B cell (primary cell): ENCODE data around the gene UAP1L1. TPM values are rescaled to one million over a fixed set of nuclear protein-coding genes. Genes with fewer than 3 reads are reported as not detected.

Experiments used
- ATAC-seq: fragments of 200-7000 bp; cut with Tn5 transposase; one replicate; pipeline ENCODE4 v1.10.0; 2021; ENCODE audit warnings: low read depth, mild to moderate bottlenecking, moderate number of reproducible peaks, moderate library complexity
- CTCF ChIA-PET: fragments of 350-600 bp; sonication (Branson Sonifier 250); formaldehyde crosslinking; loops from one replicate; lab custom pipeline; 2021; ENCODE audit warnings: antibody characterized with exemption, inconsistent platforms; lab: Charles Lee
- POLR2A ChIA-PET: fragments of 350-600 bp; sonication (Branson Sonifier 250); formaldehyde crosslinking; loops from one replicate; lab custom pipeline; 2021; ENCODE audit warnings: antibody characterized with exemption; lab: Charles Lee
- DNase-seq: peaks from one replicate; pipeline ENCODE4 v3.0.0; 2013
- H2AFZ ChIP-seq: 2 replicates; pipeline ENCODE4 v1.6.1; 2012; ENCODE audit warnings: mild to moderate bottlenecking, low read depth, low read length; ENCODE audit not compliant: insufficient read depth, poor library complexity, severe bottlenecking
- H3K27ac ChIP-seq, 2 donors: 1 replicate in 1 of 2; 2 replicates in 1 of 2; pipeline ENCODE4 v1.5.1; 2012 to 2013; ENCODE audit warnings: low read length in 2 of 2, mild to moderate bottlenecking in 2 of 2, moderate library complexity in 1 of 2
- H3K27me3 ChIP-seq, 4 experiments: fragments of 200-600 bp in 1 of 4; sonication (generic) in 1 of 4; replicated peaks in 1 of 4; 1 replicate in 2 of 4; 2 replicates in 2 of 4; pipeline versions ENCODE4 v1.6.1 to v1.7.0; 2013 to 2016; ENCODE audit warnings: low read length in 3 of 4, mild to moderate bottlenecking in 2 of 4, mixed read lengths in 1 of 4, moderate library complexity in 1 of 4; ENCODE audit not compliant: insufficient read depth in 4 of 4, control insufficient read depth in 3 of 4; ENCODE audit errors: control extremely low read depth in 1 of 4
- H3K36me3 ChIP-seq, 2 experiments: replicated peaks in 1 of 2; 1 replicate in 1 of 2; 2 replicates in 1 of 2; pipeline versions ENCODE4 v1.6.1 to v1.7.1; 2013; ENCODE audit warnings: low read length in 1 of 2; ENCODE audit not compliant: insufficient read depth in 2 of 2, control insufficient read depth in 1 of 2; ENCODE audit errors: control extremely low read depth in 1 of 2, extremely low read depth in 1 of 2
- H3K4me1 ChIP-seq, 2 donors: fragments of 200-600 bp in 1 of 2; sonication (generic) in 1 of 2; 1 replicate in 1 of 2; 2 replicates in 1 of 2; pipeline versions ENCODE4 v1.5.1 to v1.6.1; 2013 to 2017; ENCODE audit warnings: low read length in 2 of 2; ENCODE audit not compliant: control insufficient read depth in 2 of 2, insufficient read depth in 2 of 2
- H3K4me2 ChIP-seq: replicated peaks from 2 replicates; pipeline ENCODE3; 2012; ENCODE audit warnings: mild to moderate bottlenecking, low read depth, low read length; ENCODE audit not compliant: poor library complexity, severe bottlenecking
- H3K4me3 ChIP-seq, 5 experiments: fragments of 200-600 bp in 1 of 5; sonication (generic) in 1 of 5; 1 replicate in 3 of 5; 2 replicates in 2 of 5; pipeline versions ENCODE4 v1.5.1 to v1.7.0; 2011 to 2016; ENCODE audit warnings: low read length in 4 of 5, mild to moderate bottlenecking in 4 of 5, low read depth in 2 of 5, control low read depth in 1 of 5, moderate library complexity in 1 of 5; ENCODE audit not compliant: insufficient read depth in 1 of 5; ENCODE audit errors: control extremely low read depth in 1 of 5, extremely low read depth in 1 of 5
- H3K79me2 ChIP-seq: fragments of 200-600 bp; sonication (generic); one replicate; pipeline ENCODE4 v1.6.0; 2016; ENCODE audit warnings: low read length; ENCODE audit not compliant: control insufficient read depth, insufficient read depth
- H3K9ac ChIP-seq: fragments of 200-600 bp; sonication (generic); 2 replicates; pipeline ENCODE4 v1.6.1; 2017; ENCODE audit warnings: mild to moderate bottlenecking, low read length, moderate library complexity
- H3K9me3 ChIP-seq, 3 donors: one replicate each; pipeline versions ENCODE4 v1.6.1 to v1.7.1; 2013; ENCODE audit warnings: low read length in 2 of 3; ENCODE audit not compliant: control insufficient read depth in 2 of 3, insufficient read depth in 1 of 3; ENCODE audit errors: control extremely low read depth in 1 of 3
- H4K20me1 ChIP-seq: 2 replicates; pipeline ENCODE4 v1.6.0; 2012; ENCODE audit warnings: mild to moderate bottlenecking, low read length; ENCODE audit not compliant: insufficient read depth, control insufficient read depth, poor library complexity, severe bottlenecking
- H3K27ac Mint-ChIP-seq: one replicate; pipeline ENCODE4 v1.8.0; 2021; ENCODE audit warnings: mixed read lengths
- H3K27me3 Mint-ChIP-seq: one replicate; pipeline ENCODE4 v1.8.0; 2021; ENCODE audit warnings: mixed read lengths
- H3K4me1 Mint-ChIP-seq: one replicate; pipeline ENCODE4 v1.8.0; 2021; ENCODE audit warnings: mixed read lengths
- H3K4me3 Mint-ChIP-seq: one replicate; pipeline ENCODE4 v1.8.0; 2021; ENCODE audit warnings: mixed read lengths
- H3K9me3 Mint-ChIP-seq: one replicate; pipeline ENCODE4 v1.8.0; 2022; ENCODE audit warnings: mixed read lengths; ENCODE audit not compliant: insufficient read depth
- CTCF ChIP-seq: fragments of 200-600 bp; IDR thresholded peaks from one replicate; pipeline ENCODE4 v1.8.0; 2022; ENCODE audit warnings: antibody characterized with exemption, mild to moderate bottlenecking
- EZH2 ChIP-seq: IDR thresholded peaks from 2 replicates; pipeline ENCODE4 v1.6.1; 2012; ENCODE audit warnings: borderline replicate concordance, low read depth, mild to moderate bottlenecking, moderate library complexity, low read length; ENCODE audit not compliant: insufficient read depth, poor library complexity, severe bottlenecking
- WGBS: methylation state at CpG from one replicate; pipeline ENCODE4 v1.1.5; 2013; ENCODE audit warnings: missing lambda C conversion rate; ENCODE audit not compliant: insufficient coverage; 5-methylcytosine and 5-hydroxymethylcytosine counted together
- intact Hi-C: fragments of 100-400 bp; cut with micrococcal nuclease; formaldehyde crosslinking; loops from one replicate; pipeline ENCODE4 v1.10.0; 2022
- polyA plus RNA-seq: library from polyadenylated mRNA; depleted of rRNA; stranded (reverse); fragments of >200 nt; gene quantifications from 2 replicates; pipeline ENCODE4 v1.2.3, GENCODE V29; 2012
- total RNA-seq, 2 donors: library from RNA; stranded (reverse); fragments of 120-200 nt in 1 of 2; gene quantifications; 1 replicate in 1 of 2; 2 replicates in 1 of 2; pipeline versions ENCODE4 v1.2.3 to v1.2.4, GENCODE V29; 2013 to 2022

Gene UAP1L1
- total and polyA plus RNA-seq, 2 donors (not counting 1 experiment from before 2014, with no cell fraction given) = 29.1 to 47.6 TPM

GRCh38 chr9:137083394-137084004 lies 6.2 kb downstream of the UAP1L1 start:
- Histone ChIP-seq H3K9ac (no peak overlapping the region), H4K20me1 (peaks cover 19% of the 10 kb centered on the region), H3K9me3 (no peaks in the 10 kb centered on the region), H3K36me3 (peaks cover 0 to 29% of the 10 kb centered on the region in 2 experiments), H2AFZ (no peak overlapping the region), H3K4me2 (no peak overlapping the region), H3K27ac (no peak overlapping the region), H3K79me2 (peaks cover 17% of the 10 kb centered on the region), H3K4me1 (peaks cover 20 to 44% of the 10 kb centered on the region in 2 donors), H3K4me3 (no peak overlapping the region), H3K27me3 (no peaks in the 10 kb centered on the region)
- ChIA-PET POLR2A (interaction anchor here (1.5 kb wide), 1 partner anchor 16 kb away, joined by 5 read pairs; no protein-coding TSS in a partner anchor), CTCF (interaction anchor here (0.5 to 2.0 kb wide), 7 partner anchors 14 to 340 kb away, joined by 3 to 11 read pairs (median 4); partner anchors contain the start of gene SAPCD2)
- TF ChIP-seq EZH2 (no peak), CTCF (no peak)
- no peaks in the 10 kb centered on the region for H3K9me3 Mint-ChIP-seq
- peak overlapping the region; percentile 34 for H3K4me3 Mint-ChIP-seq
- peak overlapping the region; percentile 82 for H3K27ac Mint-ChIP-seq
- 45% methylated on average over 10 of the region's 12 CpGs for WGBS
- DNase-seq = peak; percentile 49
- peaks cover 38% of the 10 kb centered on the region for H3K4me1 Mint-ChIP-seq
- ATAC-seq = no peak
- intact Hi-C loops = no loop called here
- H3K27me3 Mint-ChIP-seq = no peaks in the 10 kb centered on the region

GRCh38 chr9:137084526-137084925 lies 7.2 kb downstream of the UAP1L1 start:
- Histone ChIP-seq H3K9me3 (no peaks in the 10 kb centered on the region), H2AFZ (no peak overlapping the region), H3K79me2 (peaks cover 18% of the 10 kb centered on the region), H3K4me3 (no peak overlapping the region), H3K9ac (no peak overlapping the region), H4K20me1 (peaks cover 9% of the 10 kb centered on the region), H3K27ac (no peak overlapping the region), H3K4me1 (peaks cover 18 to 41% of the 10 kb centered on the region in 2 donors), H3K36me3 (peaks cover 0 to 28% of the 10 kb centered on the region in 2 experiments), H3K4me2 (no peak overlapping the region), H3K27me3 (no peaks in the 10 kb centered on the region)
- CTCF ChIA-PET = interaction anchor here (0.6 to 2.7 kb wide), 8 partner anchors 8 to 152 kb away, joined by 3 to 19 read pairs (median 4); partner anchors contain the start of genes SAPCD2 and UAP1L1
- ATAC-seq (no peak), DNase-seq (no peak)
- Mint-ChIP-seq H3K4me1 (peaks cover 44% of the 10 kb centered on the region), H3K4me3 (no peak overlapping the region), H3K9me3 (no peaks in the 10 kb centered on the region), H3K27me3 (no peaks in the 10 kb centered on the region), H3K27ac (peak overlapping the region; percentile 32)
- POLR2A ChIA-PET = interaction anchor here (0.7 to 2.8 kb wide), 3 partner anchors 15 to 466 kb away, joined by 6 to 19 read pairs (median 8); partner anchors contain the start of gene SAPCD2
- WGBS = 88% methylated on average over 7 of the region's 9 CpGs
- intact Hi-C loops = no loop called here
- TF ChIP-seq CTCF (no peak), EZH2 (no peak)
